HCEC 1CT (cell line): ENCODE data around the gene P3H2.
"Not testable (repeated sequence)": the region's sequence is repeated elsewhere in the genome, so short reads cannot be mapped to it uniquely, and the experiment has no call there.

ENCODE experiments used
- DNase-seq: peaks from one replicate; pipeline ENCODE4 v3.0.0-alpha.2; 2017

P3H2 gene

DNA sequence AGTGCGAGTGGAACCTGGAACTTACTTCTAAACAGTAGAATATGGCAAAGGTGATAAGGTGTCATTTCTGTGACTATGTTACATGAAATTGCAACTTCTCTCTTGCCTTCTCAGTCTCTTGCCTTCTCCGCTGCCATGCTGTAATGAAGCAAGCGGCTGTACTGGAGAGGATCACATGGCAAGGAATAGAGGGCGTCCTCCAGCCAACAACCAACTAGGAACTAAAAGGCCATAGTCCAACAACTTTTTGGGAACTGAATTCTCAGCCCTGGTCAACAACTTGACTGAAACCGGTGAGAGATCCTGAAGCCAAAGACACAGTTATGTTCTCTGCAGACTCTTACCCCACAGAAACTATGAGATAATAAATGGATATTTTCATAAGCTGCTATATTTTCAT lies 143.5 kb downstream of the P3H2 start:
- no peak for DNase-seq

DNA sequence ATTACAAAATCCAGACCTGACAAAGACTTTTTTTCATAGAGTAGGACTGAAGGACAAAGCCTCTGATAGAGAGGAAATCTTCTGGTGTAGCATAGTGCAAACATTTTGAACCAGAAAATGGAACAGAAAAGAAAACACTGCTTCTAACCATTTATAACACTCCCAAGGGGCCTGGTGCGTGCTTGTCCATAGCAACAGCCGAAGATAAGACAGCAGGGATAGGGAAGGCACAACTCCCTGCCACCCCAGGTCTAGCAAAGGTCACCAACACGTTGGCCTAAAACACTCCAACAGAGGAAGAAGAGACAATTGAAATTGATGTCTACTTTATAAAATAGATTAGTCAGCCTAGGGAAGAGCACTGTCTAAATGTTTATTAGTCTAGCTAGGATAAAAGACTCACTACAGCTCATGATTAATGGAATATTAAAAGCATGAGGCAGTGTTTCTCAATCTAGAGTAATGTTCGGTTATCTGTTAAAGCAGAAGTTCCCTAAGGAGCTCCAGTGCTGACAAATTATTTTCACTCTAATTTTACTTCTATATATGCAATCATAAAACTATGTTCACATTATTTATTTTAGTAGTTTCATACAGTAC lies 145.2 kb downstream of the P3H2 start:
- no peak for DNase-seq

DNA sequence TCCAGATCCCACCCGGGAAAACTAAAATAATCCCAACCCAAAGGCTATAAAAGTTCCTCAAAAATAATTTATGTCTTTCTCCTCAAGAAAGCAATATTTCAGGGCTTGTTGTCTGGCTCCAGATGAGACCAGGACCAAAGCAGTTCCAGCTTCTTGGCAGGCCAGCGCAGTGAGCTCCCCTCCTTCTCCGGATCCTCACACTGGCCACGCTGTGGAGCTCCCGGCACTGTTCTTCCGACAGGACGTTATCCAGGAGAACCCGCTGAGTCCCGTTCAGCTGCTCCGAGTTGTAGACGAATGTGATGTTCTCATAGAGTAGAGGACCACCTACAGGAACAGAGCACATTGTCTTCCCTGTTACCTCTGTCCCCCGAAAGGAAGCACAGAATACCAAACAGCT lies 146.3 kb downstream of the P3H2 start:
- DNase-seq: no peak

DNA sequence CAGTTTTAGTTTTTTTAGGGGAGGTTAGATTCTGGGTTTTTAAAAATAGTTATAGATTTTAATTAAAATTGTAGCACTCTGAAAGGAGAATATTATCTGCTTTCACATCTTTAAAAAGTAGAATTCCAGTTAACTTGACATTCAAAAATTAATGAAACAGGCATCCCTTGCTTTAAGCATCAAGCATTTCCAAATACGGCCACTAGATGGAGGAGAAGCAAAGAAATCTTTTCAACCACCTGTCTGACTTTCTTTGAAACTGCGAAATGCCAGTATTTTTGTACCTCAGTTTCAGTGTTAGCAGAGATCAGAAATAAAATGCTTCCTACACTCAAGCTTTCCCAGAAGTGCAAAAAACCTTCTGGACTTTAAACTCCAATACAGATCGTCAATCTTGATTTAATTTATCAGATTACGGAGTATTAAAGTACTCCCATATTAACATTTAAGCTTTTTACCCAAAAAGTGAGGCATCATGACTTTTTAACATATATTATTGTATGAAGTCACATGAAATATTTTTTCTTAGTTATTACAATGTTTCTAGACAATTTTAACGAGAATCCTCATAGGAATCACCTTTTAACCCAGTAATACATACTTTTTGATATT lies 153.3 kb downstream of the P3H2 start:
- DNase-seq: peak; percentile 47

DNA sequence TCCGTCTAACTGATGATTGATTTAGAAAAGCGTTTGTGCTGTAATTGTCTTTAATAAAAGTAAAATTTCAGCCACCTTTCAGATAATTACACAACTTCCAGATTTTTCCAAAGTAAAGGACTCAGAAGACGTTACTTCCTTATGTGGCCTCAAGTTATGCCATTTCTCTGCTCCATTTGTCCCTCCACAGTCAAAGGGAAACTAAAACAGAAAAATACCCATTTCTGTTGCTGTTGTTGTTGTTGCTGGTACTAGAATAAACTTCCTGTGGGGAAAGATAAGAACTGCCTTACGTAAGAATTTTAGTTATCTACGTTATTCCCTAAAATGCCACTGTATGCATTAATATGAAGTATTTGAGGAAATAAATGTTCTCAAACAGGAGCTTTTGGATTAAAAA lies 153.9 kb downstream of the P3H2 start:
- DNase-seq: no peak

DNA sequence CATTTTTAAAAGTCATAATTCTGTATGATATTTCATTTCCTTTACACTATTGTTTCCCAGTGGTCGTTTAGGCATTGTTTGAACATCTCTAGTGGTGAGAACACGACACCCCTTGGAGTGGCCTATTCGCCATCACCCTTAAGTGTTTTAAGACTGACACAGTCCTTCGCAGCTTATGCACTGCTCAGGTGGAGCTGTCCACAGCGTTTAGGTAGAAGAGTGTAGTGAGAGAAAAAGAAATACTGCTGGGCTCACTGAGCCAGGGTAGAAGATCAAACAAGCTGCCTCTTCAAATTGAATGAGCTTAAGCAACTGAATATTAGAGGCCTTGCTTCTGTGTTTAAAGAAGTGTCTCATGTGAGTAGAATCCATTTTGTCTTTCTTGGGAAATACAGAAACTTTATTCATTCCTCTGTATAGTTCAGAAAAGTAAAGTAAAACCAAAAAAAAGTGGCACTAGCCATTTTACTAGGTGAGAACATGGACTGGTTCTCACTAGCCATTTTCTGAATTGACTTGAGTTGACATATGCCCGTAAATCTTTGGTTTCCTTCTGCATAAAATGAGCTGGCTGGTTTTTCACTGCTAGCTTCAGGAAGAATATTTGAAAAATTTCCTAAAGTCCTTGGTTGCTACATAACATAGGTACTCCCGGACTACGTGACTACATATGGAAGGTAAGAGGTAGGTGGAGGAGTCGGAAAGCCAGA lies 155.9 kb downstream of the P3H2 start:
- DNase-seq: no peak

DNA sequence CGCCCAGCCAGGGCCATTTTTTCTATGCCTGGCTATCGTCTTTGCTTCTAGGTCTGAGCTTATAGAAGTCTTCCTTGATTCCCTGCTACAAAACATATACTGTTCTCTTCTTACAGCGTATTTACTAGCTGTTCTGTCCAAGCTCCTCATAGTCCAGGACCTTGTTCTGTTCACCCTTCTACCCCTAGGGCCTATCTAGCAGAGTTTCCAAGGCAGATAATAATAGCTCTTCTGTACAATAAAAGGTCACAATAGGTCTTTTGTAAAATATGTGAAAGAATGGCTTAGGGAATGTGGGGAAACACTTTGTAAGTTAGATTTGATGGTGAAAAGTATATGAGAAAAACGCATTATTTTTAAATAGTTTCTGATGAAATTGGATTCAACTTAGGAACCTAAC lies 158.2 kb downstream of the P3H2 start:
- no peak for DNase-seq

DNA sequence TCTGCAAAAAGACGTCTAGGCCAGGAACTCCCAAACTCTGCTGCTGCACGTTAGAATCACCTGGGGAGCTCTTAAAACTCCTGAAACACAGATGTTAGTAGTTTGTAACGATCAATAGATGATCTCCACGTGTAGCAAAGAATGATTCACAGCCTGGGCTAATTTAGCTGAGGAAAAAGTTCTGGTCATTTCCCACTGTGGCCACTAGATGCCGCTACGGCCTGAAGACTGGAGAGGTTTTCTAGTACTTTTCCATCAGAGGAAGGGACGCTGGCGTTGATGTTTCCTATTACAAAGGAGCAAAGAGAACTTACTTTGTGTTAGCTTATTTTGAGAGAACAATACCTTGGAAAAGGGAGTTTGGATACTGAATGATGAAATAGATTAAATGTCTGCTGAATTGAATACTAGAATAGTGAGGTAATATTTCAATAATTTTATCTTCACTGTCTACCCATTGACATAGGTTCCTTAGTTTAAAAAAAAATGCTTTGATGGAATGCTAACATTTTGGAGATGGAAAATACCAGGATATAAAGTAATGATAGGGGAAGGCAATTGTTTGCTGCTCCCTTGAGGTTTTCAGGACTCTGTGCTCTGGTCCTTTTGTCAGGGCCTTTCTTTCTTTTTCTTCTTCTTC lies 159.1 kb downstream of the P3H2 start:
- DNase-seq: peak; percentile 68

DNA sequence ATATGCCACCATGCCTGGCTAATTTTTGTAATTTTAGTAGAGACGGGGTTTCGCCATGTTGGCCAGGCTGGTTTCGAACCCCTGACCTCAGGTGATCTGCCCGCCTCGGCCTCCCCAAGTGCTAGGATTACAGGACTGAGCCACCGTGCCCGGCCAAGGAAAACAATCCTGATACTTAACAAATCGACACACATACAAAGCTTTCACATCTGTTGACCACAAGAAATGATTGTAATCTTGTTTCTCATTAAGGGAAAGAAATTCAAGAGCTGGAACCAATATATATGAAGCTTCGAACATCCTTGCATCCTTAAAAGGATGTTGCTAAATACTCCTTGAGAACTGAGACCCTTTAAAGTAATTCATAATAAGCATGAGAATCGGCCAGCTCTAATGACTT lies 159.6 kb downstream of the P3H2 start:
- DNase-seq: not testable (repeated sequence)

DNA sequence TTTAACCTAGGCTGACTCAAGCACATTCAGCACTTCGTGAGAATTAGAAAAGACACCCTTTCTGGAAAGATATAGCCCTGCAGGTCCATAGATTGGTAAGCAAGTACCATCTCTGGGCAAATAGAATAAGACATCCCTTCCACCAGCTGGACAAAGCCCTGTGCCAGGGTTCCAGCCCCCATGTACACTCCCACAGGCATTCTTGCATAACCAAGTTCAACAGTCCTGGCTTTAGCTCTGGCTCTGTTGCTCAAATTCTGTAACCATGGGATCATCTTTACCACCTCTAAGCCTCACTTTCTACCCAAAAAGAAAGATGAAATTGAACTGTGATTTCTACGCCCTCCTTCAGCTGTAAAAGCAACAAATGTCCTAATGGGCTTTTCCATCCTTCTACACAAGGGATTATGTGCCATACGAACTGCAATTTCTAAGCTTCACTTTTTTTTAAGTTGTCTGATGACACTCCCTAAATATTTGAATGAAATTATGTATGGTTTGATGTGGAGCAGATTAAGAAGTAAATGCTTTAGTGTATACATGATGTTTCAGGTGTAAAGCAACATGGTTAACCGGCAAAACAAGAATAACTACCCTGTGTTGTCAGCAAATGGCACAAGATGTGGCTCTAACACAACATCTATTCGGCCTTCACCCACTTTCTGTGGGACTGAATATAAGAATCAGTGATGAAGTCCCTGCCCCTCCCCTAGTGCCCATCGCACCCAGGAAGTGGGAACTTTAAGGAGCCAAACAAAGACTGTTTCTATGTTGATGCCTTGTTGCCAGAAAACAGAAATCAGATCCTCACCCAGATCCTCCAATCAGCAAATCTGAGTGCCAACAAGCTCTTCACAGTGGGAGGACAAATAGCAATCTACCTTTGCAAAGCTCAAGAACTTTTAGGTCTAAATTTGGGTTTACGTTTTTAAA lies 165.7 kb downstream of the P3H2 start:
- no peak for DNase-seq

DNA sequence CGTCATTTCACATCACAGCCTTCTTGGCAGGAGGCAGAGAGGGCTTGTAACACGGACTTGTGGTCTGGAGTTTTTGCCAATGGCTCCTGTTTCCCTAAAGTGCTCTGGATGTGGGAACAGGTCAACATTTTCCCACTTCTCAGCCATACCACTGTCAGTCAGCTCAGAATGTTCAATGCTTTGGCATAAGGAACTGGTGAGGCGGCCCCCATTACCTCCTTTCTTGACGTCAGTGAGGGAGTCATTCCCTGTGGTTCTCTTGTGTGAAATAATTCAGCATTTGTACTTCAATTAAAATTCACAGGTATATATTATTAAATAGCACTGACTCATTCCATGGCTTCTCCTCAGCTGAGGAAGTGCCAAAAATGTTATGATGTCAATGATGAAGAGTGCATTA lies 167.1 kb downstream of the P3H2 start:
- no peak for DNase-seq

DNA sequence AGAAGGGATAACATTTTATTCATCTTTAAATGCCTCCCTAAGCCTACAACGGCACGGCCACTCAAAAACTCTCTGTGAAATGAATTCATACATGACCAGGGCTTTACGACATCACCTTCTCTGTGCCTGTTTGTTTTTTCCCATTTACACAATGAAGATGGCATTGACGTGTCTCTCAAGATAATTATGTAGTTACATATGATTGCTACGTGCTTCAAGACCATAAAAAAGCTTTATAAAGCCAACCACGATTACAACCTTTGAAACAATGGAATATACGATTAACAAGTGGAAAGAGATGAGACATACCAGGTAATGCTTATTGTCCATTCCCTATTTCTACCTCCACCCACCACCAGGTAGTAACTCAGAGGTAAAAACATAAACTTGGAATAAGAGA lies 168.4 kb downstream of the P3H2 start:
- DNase-seq: no peak

DNA sequence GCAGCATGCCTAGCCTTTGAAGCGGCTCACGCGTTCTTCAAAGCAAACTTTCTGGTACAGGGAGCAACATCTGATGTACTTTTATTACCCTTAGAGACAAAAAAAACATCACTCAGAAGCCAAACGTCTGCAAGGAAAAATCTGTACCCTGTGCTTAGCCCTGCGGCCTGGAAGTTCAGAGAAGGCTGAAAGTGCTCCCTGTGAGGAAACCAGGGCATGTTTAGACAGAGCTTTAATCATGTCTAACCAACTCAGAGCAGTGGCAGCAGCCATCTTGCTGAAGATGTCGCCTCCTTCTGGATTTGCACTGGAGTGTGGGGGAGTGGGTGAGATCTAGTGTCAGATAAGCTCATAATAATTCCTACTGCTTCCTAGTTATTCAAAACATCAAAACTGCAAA lies 170.4 kb downstream of the P3H2 start:
- no peak for DNase-seq

DNA sequence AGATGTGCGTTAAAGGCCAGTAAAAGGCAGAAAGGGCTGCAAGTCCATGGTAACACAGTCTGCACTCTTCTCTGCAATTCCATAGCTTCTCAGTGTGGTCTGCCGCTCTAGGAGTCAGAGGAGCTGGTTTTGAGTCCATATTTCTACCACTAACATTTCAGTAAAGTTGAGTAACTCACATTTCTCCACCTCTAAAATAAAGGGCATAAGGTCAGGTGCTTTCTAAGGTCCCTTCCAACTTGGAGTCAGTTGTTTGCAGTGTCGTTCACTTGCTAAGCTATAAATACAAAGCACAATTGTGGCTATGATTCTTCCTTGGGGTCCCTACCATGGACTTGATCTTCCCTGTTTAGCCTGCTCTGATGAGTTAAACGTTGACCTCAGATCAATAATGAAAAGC lies 171.1 kb downstream of the P3H2 start:
- DNase-seq: no peak

DNA sequence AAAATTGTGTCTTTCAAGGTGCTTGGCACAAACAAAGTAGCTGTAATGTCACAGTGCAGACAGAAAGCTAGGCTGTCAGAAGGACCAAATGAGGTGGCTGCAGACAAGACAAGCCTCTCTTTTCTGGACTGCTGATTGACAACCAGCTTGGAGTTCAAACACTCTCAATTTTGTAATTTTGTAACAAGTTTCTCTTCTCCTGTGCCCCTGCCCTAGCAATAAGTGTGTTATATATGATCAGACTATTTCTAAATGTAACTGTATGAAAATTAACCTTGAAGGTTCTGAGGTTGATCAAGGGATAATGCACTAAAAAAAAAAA lies 172.0 kb downstream of the P3H2 start:
- DNase-seq: no peak

DNA sequence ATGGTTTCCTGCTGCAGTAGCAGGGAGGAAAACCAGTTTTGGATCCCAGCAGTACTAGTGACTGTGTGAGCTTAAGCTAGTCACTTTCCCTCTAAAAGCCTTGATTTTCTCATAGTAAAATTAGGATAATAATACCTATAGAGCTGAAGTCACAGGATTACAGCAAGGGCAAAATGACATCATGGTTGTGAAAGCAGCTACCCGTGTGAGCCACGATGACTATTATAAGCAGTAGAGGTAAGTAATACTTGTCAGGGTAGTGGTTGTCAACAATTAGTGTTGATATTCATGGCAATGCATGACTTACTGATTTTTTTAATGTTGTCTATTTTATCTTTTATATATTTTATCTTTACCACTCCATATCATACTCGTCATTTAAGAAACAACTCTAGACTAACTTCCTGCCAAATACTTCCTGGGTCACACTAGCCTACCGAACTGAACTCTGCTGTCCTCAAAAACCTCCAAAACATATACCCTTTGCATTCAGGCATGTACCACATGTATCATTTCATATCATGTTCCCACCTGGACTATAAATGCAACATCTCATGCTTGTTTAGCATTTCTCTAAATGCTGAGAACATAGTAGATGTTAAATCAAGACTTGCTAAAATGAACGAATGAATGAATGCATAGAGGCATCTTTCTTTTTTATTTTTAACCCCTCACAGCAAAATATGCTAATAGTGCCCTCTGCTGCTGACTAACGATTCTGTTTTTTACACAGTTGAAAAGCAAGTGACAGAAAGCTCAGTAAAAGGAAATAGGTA lies 172.6 kb downstream of the P3H2 start:
- DNase-seq: peak; percentile 41

DNA sequence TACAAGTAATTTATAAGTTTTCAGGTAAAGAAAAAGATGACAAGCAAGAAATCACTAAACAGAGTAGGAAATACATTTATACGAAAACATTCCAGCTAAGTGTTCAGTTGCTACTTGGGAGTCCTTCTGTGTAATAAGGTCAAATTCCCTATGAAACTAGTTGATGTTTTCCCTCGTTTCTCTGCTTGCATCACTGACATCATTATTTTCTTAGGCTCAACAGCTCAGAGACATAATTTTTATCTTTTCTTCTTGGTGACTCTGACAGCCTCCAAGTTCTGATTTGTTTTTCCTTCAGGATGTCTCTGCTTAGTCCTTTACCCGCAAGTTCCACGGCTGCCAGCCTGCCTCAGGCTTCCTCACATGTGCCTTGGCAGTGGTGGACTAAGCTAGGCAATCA lies 173.6 kb downstream of the P3H2 start:
- no peak for DNase-seq

DNA sequence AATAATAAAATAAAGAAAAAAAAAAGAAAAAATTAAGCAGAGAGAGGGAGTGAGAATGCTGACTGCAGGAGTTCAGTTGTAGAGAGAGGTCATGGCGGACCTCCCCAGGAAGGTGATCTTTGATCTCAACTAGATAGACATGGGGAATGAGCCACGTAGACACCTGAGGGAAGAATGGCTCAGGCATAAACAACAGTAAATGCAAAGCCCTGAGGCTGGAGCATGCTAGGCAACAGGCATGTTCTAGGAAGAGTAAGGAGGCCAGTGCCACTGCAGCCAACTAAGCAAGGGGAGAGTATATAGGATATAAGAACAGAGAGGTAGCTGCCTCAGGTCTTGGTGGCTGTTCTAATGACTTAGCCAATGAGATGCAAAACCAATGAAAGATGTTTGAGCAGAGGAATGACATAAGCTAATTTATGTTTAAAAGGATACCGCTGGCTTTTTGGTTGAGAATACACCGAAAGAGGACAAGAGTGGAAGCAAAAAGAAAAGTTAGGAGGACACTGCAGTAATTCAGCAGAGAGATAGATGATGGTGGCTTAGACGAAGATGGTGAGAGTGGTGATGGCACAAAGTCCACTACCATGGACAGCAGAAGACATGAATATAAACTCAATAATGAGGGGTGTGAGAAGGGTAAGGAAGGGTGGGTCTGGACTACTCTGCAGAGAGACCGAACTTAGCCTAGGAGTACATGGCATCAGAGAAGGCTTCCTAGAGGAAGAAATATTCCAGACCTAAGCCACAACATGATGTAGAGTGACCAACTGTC lies 174.6 kb downstream of the P3H2 start:
- no peak for DNase-seq

DNA sequence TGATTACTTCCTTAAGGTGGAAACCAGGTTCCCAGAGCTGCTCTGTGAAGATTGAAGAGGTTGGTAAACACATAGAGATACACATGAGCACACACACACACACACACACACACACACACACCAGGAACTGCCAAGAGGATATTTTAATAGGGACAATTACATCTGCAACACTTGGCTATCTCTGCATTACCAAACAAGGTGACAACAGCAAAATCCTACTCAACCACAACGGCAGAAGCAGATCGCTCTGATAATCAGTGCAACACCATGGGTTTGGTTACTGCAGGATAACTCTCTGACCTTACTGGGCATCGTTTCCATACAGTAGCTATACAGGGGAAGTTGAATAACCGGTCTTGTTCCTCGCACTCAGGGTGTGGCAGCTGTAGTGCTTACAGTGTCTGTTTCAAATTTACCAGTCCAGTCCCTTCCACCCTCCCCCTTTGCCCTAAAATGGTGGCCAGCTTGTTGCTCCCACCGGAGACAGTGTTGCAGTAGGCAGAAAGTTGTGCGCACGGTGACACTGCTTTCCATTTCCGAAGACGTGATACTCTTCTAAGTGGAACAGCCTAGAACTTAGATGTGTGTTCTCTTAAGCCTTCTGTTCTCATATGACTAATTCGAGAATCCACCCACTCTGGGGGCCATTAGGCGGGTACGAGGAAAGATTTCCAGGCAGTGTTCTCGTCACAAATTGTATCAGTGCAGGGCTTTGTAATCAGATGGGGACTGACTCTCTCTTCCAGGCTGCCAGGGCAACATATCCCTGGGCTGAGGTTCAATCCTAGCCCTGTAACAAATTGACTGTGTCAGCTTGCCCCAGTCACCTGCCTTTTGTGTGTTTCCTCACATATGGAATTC lies 176.2 kb downstream of the P3H2 start:
- DNase-seq: no peak

DNA sequence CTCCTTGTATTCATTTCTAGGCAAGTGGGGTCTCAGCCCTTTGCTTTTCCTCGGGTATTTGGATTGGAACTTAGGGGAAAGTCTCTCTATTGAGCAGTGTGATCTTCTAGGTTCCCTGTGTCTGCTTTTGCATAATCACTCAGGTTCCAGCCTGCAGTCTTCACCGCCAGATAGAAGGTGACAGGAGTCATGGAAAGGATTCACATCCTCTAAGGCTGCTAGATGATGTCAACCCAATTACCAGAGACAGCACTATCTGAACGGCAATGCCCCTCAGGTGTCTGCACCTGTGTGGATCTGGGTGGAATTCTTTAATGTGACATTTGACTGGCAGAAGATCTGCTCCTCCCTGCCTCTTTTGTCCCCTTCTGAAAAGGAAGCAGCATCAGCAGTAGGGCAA lies 177.7 kb downstream of the P3H2 start:
- DNase-seq: no peak

DNA sequence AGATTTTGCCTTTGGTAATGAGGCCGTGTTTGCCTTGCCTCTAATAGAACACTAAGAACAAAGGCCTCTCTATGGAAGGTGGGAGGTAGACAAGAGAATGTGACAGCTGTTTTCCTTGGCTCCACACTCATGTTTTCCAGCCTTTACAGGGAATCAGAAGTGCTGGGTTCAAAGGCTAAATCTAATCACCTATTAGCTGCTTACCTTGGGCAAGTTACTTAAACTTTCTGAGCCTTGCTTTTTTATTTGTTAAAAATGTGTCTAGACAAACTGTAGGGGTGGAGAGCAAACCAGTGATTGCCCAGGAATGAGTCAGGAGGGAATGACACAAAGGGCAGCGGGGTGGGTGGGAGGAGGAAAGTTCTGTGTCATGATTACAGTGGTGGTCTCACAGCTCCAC lies 179.0 kb downstream of the P3H2 start:
- DNase-seq: peak; percentile 36
